ENCODE measurements around the gene NBPF12.
"Not testable (repeated sequence)": the region's sequence is repeated elsewhere in the genome, so short reads cannot be mapped to it uniquely, and the experiment has no call there.

NBPF12 gene

GRCh38 chr1:146938242-146938902 is at the start of gene NBPF12:
NBPF12 (plus strand) TSS chr1:146938324; CDS start chr1:146960144, 21,820 bp downstream.
- DNase-seq: peak; percentile 95

GRCh38 chr1:146891355-146891754 is 46.8 kb upstream of the NBPF12 start:
- not testable (repeated sequence) for DNase-seq

GRCh38 chr1:146892331-146892730 is 45.8 kb upstream of the NBPF12 start:
- not testable (repeated sequence) for DNase-seq

- peak; percentile 30 for DNase-seq
Observed at GRCh38 chr1:146907565-146908261, 30.4 kb upstream of the NBPF12 start.

- peak; percentile 95 for DNase-seq
Observed at GRCh38 chr1:146912975-146913374, 25.1 kb upstream of the NBPF12 start.

GRCh38 chr1:146920811-146921210 is 17.3 kb upstream of the NBPF12 start:
- not testable (repeated sequence) for DNase-seq

GRCh38 chr1:146922614-146923013 is 15.5 kb upstream of the NBPF12 start:
- DNase-seq: not testable (repeated sequence)

- DNase-seq: not testable (repeated sequence)
Observed at GRCh38 chr1:146924106-146924505, 14.0 kb upstream of the NBPF12 start.

GRCh38 chr1:146926413-146926812 is 11.7 kb upstream of the NBPF12 start:
- not testable (repeated sequence) for DNase-seq

GRCh38 chr1:146930225-146930624 is 7.9 kb upstream of the NBPF12 start:
- DNase-seq: not testable (repeated sequence)

GRCh38 chr1:146934390-146935223 is 3.5 kb upstream of the NBPF12 start:
- DNase-seq: not testable (repeated sequence)

- not testable (repeated sequence) for DNase-seq
Observed at GRCh38 chr1:146937462-146937861, 662 bp upstream of the NBPF12 start.

GRCh38 chr1:146938927-146939786 is 1.0 kb downstream of the NBPF12 start:
- peak; percentile 50 for DNase-seq

GRCh38 chr1:146940293-146940692 is 2.2 kb downstream of the NBPF12 start:
- not testable (repeated sequence) for DNase-seq

- DNase-seq: not testable (repeated sequence)
Observed at GRCh38 chr1:146943342-146943886, 5.3 kb downstream of the NBPF12 start.

GRCh38 chr1:146948127-146948526 is 10.0 kb downstream of the NBPF12 start:
- DNase-seq: not testable (repeated sequence)

- not testable (repeated sequence) for DNase-seq
Observed at GRCh38 chr1:146964340-146964739, 26.2 kb downstream of the NBPF12 start.

GRCh38 chr1:146966351-146966750 is 28.2 kb downstream of the NBPF12 start:
- DNase-seq: not testable (repeated sequence)

GRCh38 chr1:146970656-146971055 is 32.5 kb downstream of the NBPF12 start:
- DNase-seq: not testable (repeated sequence)

- DNase-seq: not testable (repeated sequence)
Observed at GRCh38 chr1:146972681-146973080, 34.6 kb downstream of the NBPF12 start.

- not testable (repeated sequence) for DNase-seq
Observed at GRCh38 chr1:146985855-146986254, 47.7 kb downstream of the NBPF12 start.

GRCh38 chr1:146986450-146986849 is 48.3 kb downstream of the NBPF12 start:
- DNase-seq: not testable (repeated sequence)

All from islet precursor cell (in vitro differentiated cells).